ENCODE measurements around the gene CRYGB.

Gene CRYGB

DNA sequence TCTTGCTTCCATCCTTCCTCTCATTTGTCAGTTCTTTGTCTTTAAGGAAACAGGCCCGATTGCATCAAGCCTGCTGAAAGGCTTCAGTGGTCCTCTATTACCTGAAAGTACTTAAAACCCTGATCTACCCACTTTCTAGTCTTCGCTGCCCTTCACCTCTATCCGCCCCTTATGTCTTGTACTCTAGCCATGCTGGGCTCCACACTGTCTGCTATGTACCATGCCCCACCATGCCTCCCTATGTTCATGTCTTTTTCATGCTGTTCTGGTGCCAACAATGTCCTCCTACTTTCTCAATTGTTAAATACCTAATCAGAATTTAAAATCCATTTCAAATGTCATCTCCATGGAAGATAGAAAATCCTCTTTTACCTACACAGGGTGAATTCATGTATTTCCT lies 49.9 kb downstream of the CRYGB start:
- H3K9ac ChIP-seq (ENCODE audit: low read length): no peak overlapping the region
- H3K4me3 ChIP-seq (ENCODE audit: insufficient read depth, low read length, poor library complexity, severe bottlenecking): no peak overlapping the region
- H3F3A ChIP-seq (ENCODE audit: insufficient read depth): no peaks in the 10 kb centered on the region
- H3K36me3 ChIP-seq (ENCODE audit: low read length): no peaks in the 10 kb centered on the region
- H4K20me1 ChIP-seq (ENCODE audit: low read depth, low read length): no peaks in the 10 kb centered on the region
- H2AFZ ChIP-seq (ENCODE audit: low read depth, low read length, severe bottlenecking): no peak overlapping the region
- H3K9me3 ChIP-seq (ENCODE audit: insufficient read depth, low read length): no peaks in the 10 kb centered on the region
- no peak overlapping the region for H3K4me2 ChIP-seq (ENCODE audit: low read depth, low read length, poor library complexity, severe bottlenecking)
- no peak overlapping the region for H3K27ac ChIP-seq (ENCODE audit: low read depth, low read length)
- TF ChIP-seq EZH2phosphoT487 (conservative IDR thresholded peaks at IDR 0.05; ENCODE audit: low read length) (no peak), CTCF (IDR thresholded peaks at IDR 0.05; ENCODE audit: insufficient read depth, low read length, poor library complexity, severe bottlenecking) (no peak)
- H3K79me2 ChIP-seq (ENCODE audit: insufficient read depth, low read length): no peaks in the 10 kb centered on the region
- H3K9me2 ChIP-seq (replicated peaks; ENCODE audit: insufficient read depth, low read length): no peaks in the 10 kb centered on the region
- no peaks in the 10 kb centered on the region; the same call in 1 of the 2 replicates for H3K27me3 ChIP-seq (ENCODE audit: low read length)

DNA sequence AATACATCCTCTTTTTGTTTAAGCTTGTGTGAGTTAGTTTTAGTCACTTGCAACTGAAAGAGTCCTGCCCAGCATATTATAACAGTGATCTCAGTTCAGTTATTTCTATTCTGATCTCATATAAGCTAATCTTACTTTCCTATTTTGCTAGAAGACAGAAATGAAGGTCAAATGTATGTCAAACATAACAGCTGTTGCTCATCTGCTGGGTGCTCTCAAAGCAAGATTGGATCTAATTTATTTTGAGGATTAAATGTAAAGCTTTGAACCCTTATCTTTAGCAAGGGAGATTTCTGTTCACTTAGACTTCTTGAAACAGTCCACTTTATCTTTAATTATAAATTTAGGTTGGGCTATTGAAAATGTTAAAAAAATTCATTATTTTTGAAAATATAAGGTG lies 52.8 kb downstream of the CRYGB start:
- Histone ChIP-seq H3K27ac (ENCODE audit: low read depth, low read length) (no peak overlapping the region), H3K79me2 (ENCODE audit: insufficient read depth, low read length) (no peaks in the 10 kb centered on the region), H3K9me3 (ENCODE audit: insufficient read depth, low read length) (no peaks in the 10 kb centered on the region), H3K27me3 (ENCODE audit: low read length) (no peaks in the 10 kb centered on the region; the same call in 1 of the 2 replicates), H3K4me2 (ENCODE audit: low read depth, low read length, poor library complexity, severe bottlenecking) (no peak overlapping the region), H4K20me1 (ENCODE audit: low read depth, low read length) (no peaks in the 10 kb centered on the region), H3K9ac (ENCODE audit: low read length) (no peak overlapping the region), H3K9me2 (replicated peaks; ENCODE audit: insufficient read depth, low read length) (no peaks in the 10 kb centered on the region), H2AFZ (ENCODE audit: low read depth, low read length, severe bottlenecking) (no peak overlapping the region), H3K4me3 (ENCODE audit: insufficient read depth, low read length, poor library complexity, severe bottlenecking) (no peak overlapping the region), H3K36me3 (ENCODE audit: low read length) (no peaks in the 10 kb centered on the region), H3F3A (ENCODE audit: insufficient read depth) (no peaks in the 10 kb centered on the region)
- no peak for TF ChIP-seq CTCF (IDR thresholded peaks at IDR 0.05; ENCODE audit: insufficient read depth, low read length, poor library complexity, severe bottlenecking)
- TF ChIP-seq EZH2phosphoT487 (conservative IDR thresholded peaks at IDR 0.05; ENCODE audit: low read length): no peak

All from SU-DHL-6 (cell line).